ENCODE data around the gene AOPEP. TPM values are rescaled to one million over a fixed set of nuclear protein-coding genes. Genes with fewer than 3 reads are reported as not detected.

AOPEP gene
- total RNA-seq, 6 experiments from 2014 or later, result 36.6 to 110 (median 63.3) TPM

DNA sequence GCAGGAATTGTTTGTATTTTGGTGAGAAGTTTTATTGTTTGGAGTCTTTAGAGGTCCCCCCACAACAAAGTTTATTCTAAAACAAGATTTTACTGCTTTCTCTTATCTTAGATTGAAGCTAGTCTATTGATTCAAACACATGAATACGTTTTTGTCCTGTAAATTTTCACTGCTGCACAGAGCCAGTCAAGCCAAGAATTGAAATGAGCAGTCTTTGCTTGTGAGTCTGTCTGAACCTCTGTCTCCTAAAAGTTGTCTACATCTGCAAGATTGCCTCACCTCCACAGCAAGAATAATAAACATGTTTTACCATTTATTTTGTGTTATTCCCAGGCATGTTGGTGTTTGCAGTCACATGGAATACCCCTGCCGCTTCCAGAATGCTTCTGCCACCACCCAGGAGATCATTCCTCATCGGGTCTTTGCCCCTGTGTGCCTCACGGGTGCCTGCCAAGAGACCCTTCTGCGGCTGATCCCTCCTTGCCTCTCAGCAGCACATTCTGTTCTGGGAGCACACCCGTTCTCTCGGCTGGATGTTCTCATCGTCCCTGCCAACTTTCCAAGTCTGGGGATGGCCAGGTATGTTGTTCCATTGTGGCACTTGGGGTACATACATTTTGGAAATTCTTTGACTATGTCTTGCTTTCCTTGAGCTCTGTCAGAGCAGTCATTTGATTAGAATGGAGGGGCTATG lies 74.1 kb downstream of the AOPEP start:
- Histone ChIP-seq H3K27me3 (no peaks in the 10 kb centered on the region), H3K4me1 (no peaks in the 10 kb centered on the region), H3K27ac (no peak overlapping the region), H3K4me3 (no peak overlapping the region), H3K9me3 (no peaks in the 10 kb centered on the region), H3K36me3 (peaks cover 0 to 8% (median 0%) of the 10 kb centered on the region in 4 donors)
- WGBS (ENCODE audit: insufficient coverage, low coverage, low lambda C conversion rate, missing lambda C conversion rate), result 91% methylated on average over 8 of the region's 8 CpGs
- DNase-seq (no peak), ATAC-seq (no peak)
- intact Hi-C loops (cut with DNase I), result no loop called here
- TF ChIP-seq POLR2A (IDR thresholded peaks at IDR 0.05), result no peak
- TF ChIP-seq, protein P1, sequence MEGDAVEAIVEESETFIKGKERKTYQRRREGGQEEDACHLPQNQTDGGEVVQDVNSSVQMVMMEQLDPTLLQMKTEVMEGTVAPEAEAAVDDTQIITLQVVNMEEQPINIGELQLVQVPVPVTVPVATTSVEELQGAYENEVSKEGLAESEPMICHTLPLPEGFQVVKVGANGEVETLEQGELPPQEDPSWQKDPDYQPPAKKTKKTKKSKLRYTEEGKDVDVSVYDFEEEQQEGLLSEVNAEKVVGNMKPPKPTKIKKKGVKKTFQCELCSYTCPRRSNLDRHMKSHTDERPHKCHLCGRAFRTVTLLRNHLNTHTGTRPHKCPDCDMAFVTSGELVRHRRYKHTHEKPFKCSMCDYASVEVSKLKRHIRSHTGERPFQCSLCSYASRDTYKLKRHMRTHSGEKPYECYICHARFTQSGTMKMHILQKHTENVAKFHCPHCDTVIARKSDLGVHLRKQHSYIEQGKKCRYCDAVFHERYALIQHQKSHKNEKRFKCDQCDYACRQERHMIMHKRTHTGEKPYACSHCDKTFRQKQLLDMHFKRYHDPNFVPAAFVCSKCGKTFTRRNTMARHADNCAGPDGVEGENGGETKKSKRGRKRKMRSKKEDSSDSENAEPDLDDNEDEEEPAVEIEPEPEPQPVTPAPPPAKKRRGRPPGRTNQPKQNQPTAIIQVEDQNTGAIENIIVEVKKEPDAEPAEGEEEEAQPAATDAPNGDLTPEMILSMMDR (IDR thresholded peaks at IDR 0.05), result no peak

DNA sequence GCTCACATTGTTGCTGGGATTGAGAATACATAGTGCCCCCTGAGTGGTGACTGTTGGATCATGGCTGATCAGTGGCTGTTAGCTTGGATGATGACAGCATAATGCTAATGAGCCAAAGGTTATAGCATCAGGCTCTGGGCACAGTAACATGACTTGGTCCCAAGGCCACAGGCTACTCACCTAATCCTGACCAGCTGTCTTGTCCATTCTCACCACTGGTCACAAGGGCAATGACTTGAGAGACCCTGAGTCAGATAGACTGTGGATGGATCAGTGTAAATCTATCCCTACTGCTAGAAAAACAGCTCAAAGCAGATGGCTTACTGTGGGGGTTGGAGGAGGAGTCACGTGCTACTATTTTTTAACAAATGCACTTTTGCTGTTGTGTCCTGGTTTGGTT lies 74.7 kb downstream of the AOPEP start:
- ATAC-seq (peak in 1 of 4 donors; percentile 25), DNase-seq (no peak)
- intact Hi-C loops (cut with DNase I), result no loop called here
- TF ChIP-seq, protein P1 (IDR thresholded peaks at IDR 0.05), result no peak
- TF ChIP-seq POLR2A (IDR thresholded peaks at IDR 0.05), result no peak
- WGBS (ENCODE audit: insufficient coverage, low coverage, low lambda C conversion rate, missing lambda C conversion rate), result 78% methylated on average over 1 of the region's 1 CpG
- H3K27me3 ChIP-seq, result no peaks in the 10 kb centered on the region
- H3K36me3 ChIP-seq, result peaks cover 0 to 8% (median 0%) of the 10 kb centered on the region in 4 donors
- H3K9me3 ChIP-seq, result no peaks in the 10 kb centered on the region
- no peak overlapping the region for H3K27ac ChIP-seq
- H3K4me3 ChIP-seq, result no peak overlapping the region
- H3K4me1 ChIP-seq, result peaks cover 0 to 6% (median 0%) of the 10 kb centered on the region in 4 donors

DNA sequence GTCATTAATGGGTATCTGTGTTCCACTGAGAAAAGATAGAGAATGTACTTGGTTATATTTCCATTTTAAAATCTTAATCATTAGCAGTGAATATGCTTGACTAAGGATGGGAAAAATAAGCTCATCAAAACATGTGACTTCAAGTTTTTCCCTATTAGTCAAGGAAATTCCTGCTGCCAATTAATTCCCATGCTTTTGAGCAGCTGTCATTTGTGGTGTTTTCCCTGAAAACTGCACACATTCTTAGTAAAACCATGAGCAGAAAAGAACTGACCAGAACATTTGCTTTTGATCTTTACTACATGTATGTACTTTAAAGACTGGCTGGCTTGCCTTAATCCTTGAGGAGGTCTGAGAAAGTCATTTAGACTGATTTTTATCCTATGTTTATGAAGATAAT lies 75.2 kb downstream of the AOPEP start:
- Histone ChIP-seq H3K36me3 (peaks cover 0 to 8% (median 0%) of the 10 kb centered on the region in 4 donors), H3K27ac (no peak overlapping the region), H3K9me3 (no peaks in the 10 kb centered on the region), H3K4me1 (peaks cover 0 to 6% (median 0%) of the 10 kb centered on the region in 4 donors), H3K27me3 (no peaks in the 10 kb centered on the region), H3K4me3 (no peak overlapping the region)
- intact Hi-C loops (cut with DNase I), result no loop called here
- ATAC-seq (no peak), DNase-seq (no peak)
- TF ChIP-seq, protein P1 (IDR thresholded peaks at IDR 0.05), result no peak
- no peak for TF ChIP-seq POLR2A (IDR thresholded peaks at IDR 0.05)

DNA sequence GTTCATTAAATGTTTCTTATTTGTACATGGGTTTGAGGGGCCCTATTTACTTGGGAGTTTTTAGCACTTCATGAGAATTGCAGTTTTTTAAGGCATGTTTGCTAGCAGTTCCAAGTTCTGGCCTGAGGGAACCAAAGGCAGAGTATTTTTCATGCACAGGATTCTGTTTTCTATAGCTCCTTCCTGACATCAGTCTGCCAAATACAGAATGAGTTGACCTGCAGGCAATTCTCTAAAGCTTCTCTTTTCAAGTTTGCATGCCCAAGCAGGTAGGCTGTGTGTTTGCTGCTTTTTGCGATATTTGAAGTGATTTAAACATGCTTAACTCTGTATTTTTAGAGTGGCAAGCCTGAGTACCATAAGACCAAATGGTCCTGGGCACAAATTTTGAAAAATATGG lies 75.8 kb downstream of the AOPEP start:
- H3K9me3 ChIP-seq, result no peaks in the 10 kb centered on the region
- no peak overlapping the region for H3K27ac ChIP-seq
- no peak for ATAC-seq
- 100% methylated on average over 1 of the region's 1 CpG for WGBS (ENCODE audit: insufficient coverage, low coverage, low lambda C conversion rate, missing lambda C conversion rate)
- peaks cover 0 to 6% (median 0%) of the 10 kb centered on the region in 4 donors for H3K4me1 ChIP-seq
- H3K27me3 ChIP-seq, result no peaks in the 10 kb centered on the region
- TF ChIP-seq POLR2A (IDR thresholded peaks at IDR 0.05), result no peak
- TF ChIP-seq, protein P1 (IDR thresholded peaks at IDR 0.05), result no peak
- intact Hi-C loops (cut with DNase I), result no loop called here
- DNase-seq, result no peak
- H3K36me3 ChIP-seq, result peaks cover 0 to 8% (median 0%) of the 10 kb centered on the region in 4 donors
- no peak overlapping the region for H3K4me3 ChIP-seq
